ENCODE results near the gene MYH14.

DNA sequence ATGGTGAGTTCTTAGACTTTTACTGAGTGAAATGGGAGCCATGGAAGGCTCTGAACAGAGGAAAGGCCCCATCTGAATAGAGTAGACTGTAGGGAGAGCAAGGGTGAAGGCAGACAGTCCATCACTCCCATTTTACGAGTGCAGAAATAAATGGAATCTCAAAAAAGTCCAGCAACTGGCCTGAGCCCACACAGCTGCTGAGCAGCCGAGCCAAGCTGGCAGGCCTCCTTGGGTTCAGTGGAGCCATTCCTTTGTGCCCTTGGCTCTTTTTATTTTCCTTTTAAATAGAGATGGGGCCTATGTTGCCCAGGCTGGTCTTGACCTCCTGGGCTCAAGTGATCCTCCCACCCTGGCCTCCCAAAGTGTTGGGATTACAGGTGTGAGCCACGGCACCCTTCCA lies 1.0 kb upstream of the MYH14 start:
- TF ChIP-seq, protein P1, sequence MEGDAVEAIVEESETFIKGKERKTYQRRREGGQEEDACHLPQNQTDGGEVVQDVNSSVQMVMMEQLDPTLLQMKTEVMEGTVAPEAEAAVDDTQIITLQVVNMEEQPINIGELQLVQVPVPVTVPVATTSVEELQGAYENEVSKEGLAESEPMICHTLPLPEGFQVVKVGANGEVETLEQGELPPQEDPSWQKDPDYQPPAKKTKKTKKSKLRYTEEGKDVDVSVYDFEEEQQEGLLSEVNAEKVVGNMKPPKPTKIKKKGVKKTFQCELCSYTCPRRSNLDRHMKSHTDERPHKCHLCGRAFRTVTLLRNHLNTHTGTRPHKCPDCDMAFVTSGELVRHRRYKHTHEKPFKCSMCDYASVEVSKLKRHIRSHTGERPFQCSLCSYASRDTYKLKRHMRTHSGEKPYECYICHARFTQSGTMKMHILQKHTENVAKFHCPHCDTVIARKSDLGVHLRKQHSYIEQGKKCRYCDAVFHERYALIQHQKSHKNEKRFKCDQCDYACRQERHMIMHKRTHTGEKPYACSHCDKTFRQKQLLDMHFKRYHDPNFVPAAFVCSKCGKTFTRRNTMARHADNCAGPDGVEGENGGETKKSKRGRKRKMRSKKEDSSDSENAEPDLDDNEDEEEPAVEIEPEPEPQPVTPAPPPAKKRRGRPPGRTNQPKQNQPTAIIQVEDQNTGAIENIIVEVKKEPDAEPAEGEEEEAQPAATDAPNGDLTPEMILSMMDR (IDR thresholded peaks at IDR 0.05) = no peak
- TF ChIP-seq POLR2A (IDR thresholded peaks at IDR 0.05) = no peak
